Liver (tissue), 9 donors: Measurements from ENCODE around the gene SAMD4B. TPM values are rescaled to one million over a fixed set of nuclear protein-coding genes. Genes with fewer than 3 reads are reported as not detected.

Experiments
- DNase-seq: peaks from one replicate; pipeline ENCODE4 v3.0.0-alpha.2; 2017; ENCODE audit warnings: low spot score
- H3K27ac ChIP-seq, 2 donors: one replicate each; pipeline ENCODE4 v1.7.0; 2013; ENCODE audit warnings: inconsistent platforms in 2 of 2, low read length in 2 of 2, control low read depth in 1 of 2, low read depth in 1 of 2, mild to moderate bottlenecking in 1 of 2
- H3K27me3 ChIP-seq, 4 donors: one replicate each; pipeline versions ENCODE4 v1.6.1 to v1.7.0; 2013; ENCODE audit warnings: low read length in 3 of 4, inconsistent platforms in 1 of 4, mild to moderate bottlenecking in 1 of 4, moderate library complexity in 1 of 4; ENCODE audit not compliant: control insufficient read depth in 4 of 4, insufficient read depth in 4 of 4
- H3K36me3 ChIP-seq, 4 donors: one replicate each; pipeline versions ENCODE4 v1.6.1 to v1.7.0; 2013; ENCODE audit warnings: low read length in 3 of 4, mild to moderate bottlenecking in 3 of 4, low read depth in 1 of 4, moderate library complexity in 1 of 4; ENCODE audit not compliant: control insufficient read depth in 4 of 4, insufficient read depth in 3 of 4
- H3K4me1 ChIP-seq, 4 donors: one replicate each; pipeline versions ENCODE4 v1.6.1 to v1.7.0; 2013; ENCODE audit warnings: low read length in 3 of 4, mild to moderate bottlenecking in 3 of 4, moderate library complexity in 1 of 4; ENCODE audit not compliant: control insufficient read depth in 4 of 4, insufficient read depth in 4 of 4
- H3K4me3 ChIP-seq, 3 donors: one replicate each; pipeline versions ENCODE4 v1.6.1 to v1.7.0; 2013; ENCODE audit warnings: low read length in 3 of 3, control low read depth in 1 of 3, low read depth in 1 of 3, mild to moderate bottlenecking in 1 of 3
- H3K9ac ChIP-seq, 2 donors: one replicate each; pipeline ENCODE4 v1.7.0; 2013; ENCODE audit warnings: low read length in 2 of 2, mild to moderate bottlenecking in 2 of 2, moderate library complexity in 2 of 2, control low read depth in 1 of 2, low read depth in 1 of 2
- H3K9me3 ChIP-seq, 4 donors: one replicate each; pipeline versions ENCODE4 v1.6.1 to v1.7.0; 2013; ENCODE audit warnings: low read length in 3 of 4; ENCODE audit not compliant: control insufficient read depth in 4 of 4
- ATF3 ChIP-seq: IDR thresholded peaks from 2 replicates; pipeline ENCODE4 v1.6.1; 2016; ENCODE audit warnings: antibody characterized with exemption
- CTCF ChIP-seq: fragments of 150-350 bp; IDR thresholded peaks from 2 replicates; pipeline ENCODE4 v1.5.1; 2017; ENCODE audit warnings: improper control_type of control experiment, low read depth, low read length; ENCODE audit not compliant: missing input control
- EGR1 ChIP-seq, 2 donors: IDR thresholded peaks; 2 replicates each; pipeline ENCODE4 v1.6.1; 2016 to 2018; ENCODE audit warnings: antibody characterized with exemption in 2 of 2, low read depth in 2 of 2
- FOXA1 ChIP-seq: IDR thresholded peaks from 2 replicates; pipeline ENCODE4 v1.6.1; 2016; ENCODE audit warnings: antibody characterized with exemption
- FOXA2 ChIP-seq: IDR thresholded peaks from 2 replicates; pipeline ENCODE4 v1.6.1; 2016; ENCODE audit warnings: antibody characterized with exemption
- GABPA ChIP-seq, 2 donors: IDR thresholded peaks in 1 of 2; conservative IDR thresholded peaks in 1 of 2; 2 replicates each; pipeline ENCODE4 v1.6.1; 2016; ENCODE audit warnings: antibody characterized with exemption in 2 of 2, mild to moderate bottlenecking in 1 of 2, moderate library complexity in 1 of 2
- HNF4A ChIP-seq, 2 donors: conservative IDR thresholded peaks; 2 replicates each; pipeline ENCODE4 v1.6.1; 2016; ENCODE audit warnings: antibody characterized with exemption in 2 of 2, mild to moderate bottlenecking in 2 of 2
- HNF4G ChIP-seq: IDR thresholded peaks from 2 replicates; pipeline ENCODE4 v1.6.1; 2016; ENCODE audit warnings: antibody characterized with exemption
- JUND ChIP-seq, 2 donors: IDR thresholded peaks; 2 replicates each; pipeline ENCODE4 v1.6.1; 2016; ENCODE audit warnings: antibody characterized with exemption in 2 of 2
- NR2F2 ChIP-seq: IDR thresholded peaks from 2 replicates; pipeline ENCODE4 v1.6.1; 2016; ENCODE audit warnings: antibody characterized with exemption
- RAD21 ChIP-seq, 2 donors: IDR thresholded peaks; 2 replicates each; pipeline ENCODE4 v1.6.1; 2016; ENCODE audit warnings: antibody characterized with exemption in 2 of 2, mild to moderate bottlenecking in 2 of 2
- RXRA ChIP-seq, 2 donors: IDR thresholded peaks; 2 replicates each; pipeline ENCODE4 v1.6.1; 2017 to 2018; ENCODE audit warnings: antibody characterized with exemption in 2 of 2, mild to moderate bottlenecking in 1 of 2
- SP1 ChIP-seq: IDR thresholded peaks from 2 replicates; pipeline ENCODE4 v1.6.1; 2018; ENCODE audit warnings: antibody characterized with exemption, mild to moderate bottlenecking
- WGBS: extraction: QIAGEN DNeasy Blood & Tissue Kit; methylation state at CpG from one replicate; pipeline ENCODE4 v1.1.7; 2013; 5-methylcytosine and 5-hydroxymethylcytosine counted together
- polyA plus RNA-seq, 2 donors: library from polyadenylated mRNA; stranded (reverse) in 1 of 2; unstranded in 1 of 2; fragments of 200-250 nt in 1 of 2; fragments of >200 nt in 1 of 2; fragmentation: Nextera tagmentation in 1 of 2; extraction: Ambion mirVana in 1 of 2; gene quantifications; one replicate each; pipeline versions ENCODE4 v1.2.1 to v1.2.3, GENCODE V29; 2013 to 2015
- total RNA-seq, 2 donors: library from RNA; depleted of rRNA; stranded (reverse); fragments of >200 nt; gene quantifications; one replicate each; pipeline ENCODE4 v1.2.3, GENCODE V29; 2014
- TF ChIP-seq, protein P1 (sequence below): IDR thresholded peaks from 2 replicates; pipeline ENCODE4 v1.6.1; 2016; ENCODE audit warnings: antibody characterized with exemption, mild to moderate bottlenecking
- TF ChIP-seq, protein P2 (sequence below): IDR thresholded peaks from 2 replicates; pipeline ENCODE4 v1.6.1; 2016; ENCODE audit warnings: antibody characterized with exemption
- TF ChIP-seq, protein P3 (sequence below): IDR thresholded peaks from 2 replicates; pipeline ENCODE4 v1.6.1; 2016; ENCODE audit warnings: antibody characterized with exemption
- donor health status: healthy.
- donor health status: healthy.
- donor health status: healthy.
- donor health status: healthy.
- donor health status: healthy.

Gene SAMD4B
- total and polyA plus RNA-seq, 4 donors, result 17.3 to 39.4 (median 30.5) TPM

- Histone ChIP-seq H3K27me3 (no peaks in the 10 kb centered on the region), H3K9me3 (no peaks in the 10 kb centered on the region), H3K4me1 (peaks cover 7 to 19% (median 14%) of the 10 kb centered on the region in 4 donors), H3K27ac (no peak overlapping the region), H3K9ac (no peak overlapping the region), H3K36me3 (peaks cover 17 to 61% (median 47%) of the 10 kb centered on the region in 4 donors), H3K4me3 (no peak overlapping the region)
- 94% methylated on average over 3 of the region's 3 CpGs for WGBS
- DNase-seq, result no peak
- TF ChIP-seq, protein P1, sequence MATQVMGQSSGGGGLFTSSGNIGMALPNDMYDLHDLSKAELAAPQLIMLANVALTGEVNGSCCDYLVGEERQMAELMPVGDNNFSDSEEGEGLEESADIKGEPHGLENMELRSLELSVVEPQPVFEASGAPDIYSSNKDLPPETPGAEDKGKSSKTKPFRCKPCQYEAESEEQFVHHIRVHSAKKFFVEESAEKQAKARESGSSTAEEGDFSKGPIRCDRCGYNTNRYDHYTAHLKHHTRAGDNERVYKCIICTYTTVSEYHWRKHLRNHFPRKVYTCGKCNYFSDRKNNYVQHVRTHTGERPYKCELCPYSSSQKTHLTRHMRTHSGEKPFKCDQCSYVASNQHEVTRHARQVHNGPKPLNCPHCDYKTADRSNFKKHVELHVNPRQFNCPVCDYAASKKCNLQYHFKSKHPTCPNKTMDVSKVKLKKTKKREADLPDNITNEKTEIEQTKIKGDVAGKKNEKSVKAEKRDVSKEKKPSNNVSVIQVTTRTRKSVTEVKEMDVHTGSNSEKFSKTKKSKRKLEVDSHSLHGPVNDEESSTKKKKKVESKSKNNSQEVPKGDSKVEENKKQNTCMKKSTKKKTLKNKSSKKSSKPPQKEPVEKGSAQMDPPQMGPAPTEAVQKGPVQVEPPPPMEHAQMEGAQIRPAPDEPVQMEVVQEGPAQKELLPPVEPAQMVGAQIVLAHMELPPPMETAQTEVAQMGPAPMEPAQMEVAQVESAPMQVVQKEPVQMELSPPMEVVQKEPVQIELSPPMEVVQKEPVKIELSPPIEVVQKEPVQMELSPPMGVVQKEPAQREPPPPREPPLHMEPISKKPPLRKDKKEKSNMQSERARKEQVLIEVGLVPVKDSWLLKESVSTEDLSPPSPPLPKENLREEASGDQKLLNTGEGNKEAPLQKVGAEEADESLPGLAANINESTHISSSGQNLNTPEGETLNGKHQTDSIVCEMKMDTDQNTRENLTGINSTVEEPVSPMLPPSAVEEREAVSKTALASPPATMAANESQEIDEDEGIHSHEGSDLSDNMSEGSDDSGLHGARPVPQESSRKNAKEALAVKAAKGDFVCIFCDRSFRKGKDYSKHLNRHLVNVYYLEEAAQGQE, result no peak
- no peak for TF ChIP-seq CTCF
- TF ChIP-seq, protein P2, sequence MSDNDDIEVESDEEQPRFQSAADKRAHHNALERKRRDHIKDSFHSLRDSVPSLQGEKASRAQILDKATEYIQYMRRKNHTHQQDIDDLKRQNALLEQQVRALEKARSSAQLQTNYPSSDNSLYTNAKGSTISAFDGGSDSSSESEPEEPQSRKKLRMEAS, result no peak
- no peak for TF ChIP-seq GABPA (IDR thresholded peaks at IDR 0.05 in 1 of 2, conservative IDR thresholded peaks at IDR 0.05 in 1 of 2)
- TF ChIP-seq, protein P3, sequence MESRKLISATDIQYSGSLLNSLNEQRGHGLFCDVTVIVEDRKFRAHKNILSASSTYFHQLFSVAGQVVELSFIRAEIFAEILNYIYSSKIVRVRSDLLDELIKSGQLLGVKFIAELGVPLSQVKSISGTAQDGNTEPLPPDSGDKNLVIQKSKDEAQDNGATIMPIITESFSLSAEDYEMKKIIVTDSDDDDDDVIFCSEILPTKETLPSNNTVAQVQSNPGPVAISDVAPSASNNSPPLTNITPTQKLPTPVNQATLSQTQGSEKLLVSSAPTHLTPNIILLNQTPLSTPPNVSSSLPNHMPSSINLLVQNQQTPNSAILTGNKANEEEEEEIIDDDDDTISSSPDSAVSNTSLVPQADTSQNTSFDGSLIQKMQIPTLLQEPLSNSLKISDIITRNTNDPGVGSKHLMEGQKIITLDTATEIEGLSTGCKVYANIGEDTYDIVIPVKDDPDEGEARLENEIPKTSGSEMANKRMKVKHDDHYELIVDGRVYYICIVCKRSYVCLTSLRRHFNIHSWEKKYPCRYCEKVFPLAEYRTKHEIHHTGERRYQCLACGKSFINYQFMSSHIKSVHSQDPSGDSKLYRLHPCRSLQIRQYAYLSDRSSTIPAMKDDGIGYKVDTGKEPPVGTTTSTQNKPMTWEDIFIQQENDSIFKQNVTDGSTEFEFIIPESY, result no peak
- TF ChIP-seq ATF3, result no peak
- TF ChIP-seq JUND (IDR thresholded peaks at IDR 0.05), result no peak
- TF ChIP-seq RAD21 (IDR thresholded peaks at IDR 0.05), result no peak
- TF ChIP-seq NR2F2, result no peak
- TF ChIP-seq HNF4G, result no peak
- no peak for TF ChIP-seq EGR1 (IDR thresholded peaks at IDR 0.05; ENCODE audit: low read depth in 2 of 2)
Measured at GRCh38 chr19:39359026-39359425, 16.8 kb downstream of the SAMD4B start.

- peaks cover 7 to 19% (median 14%) of the 10 kb centered on the region in 4 donors for H3K4me1 ChIP-seq
- no peak overlapping the region for H3K4me3 ChIP-seq
- no peaks in the 10 kb centered on the region for H3K9me3 ChIP-seq
- H3K27me3 ChIP-seq, result no peaks in the 10 kb centered on the region
- H3K9ac ChIP-seq, result no peak overlapping the region
- no peak for DNase-seq
- peaks cover 13 to 47% (median 40%) of the 10 kb centered on the region in 4 donors for H3K36me3 ChIP-seq
- 95% methylated on average over 1 of the region's 1 CpG for WGBS
- H3K27ac ChIP-seq, result no peak overlapping the region
- TF ChIP-seq SP1 (no peak), FOXA1 (no peak), JUND (IDR thresholded peaks at IDR 0.05) (no peak), ATF3 (no peak), FOXA2 (no peak), NR2F2 (no peak), CTCF (no peak), RAD21 (IDR thresholded peaks at IDR 0.05) (no peak), HNF4G (no peak), RXRA (IDR thresholded peaks at IDR 0.05) (no peak), GABPA (IDR thresholded peaks at IDR 0.05 in 1 of 2, conservative IDR thresholded peaks at IDR 0.05 in 1 of 2) (no peak), HNF4A (conservative IDR thresholded peaks at IDR 0.05) (no peak)
- TF ChIP-seq, protein P3, result no peak
Measured at GRCh38 chr19:39360599-39360998, 18.4 kb downstream of the SAMD4B start.
